Osteoblast (primary cell): ENCODE results near the gene ELP1. TPM values are rescaled to one million over a fixed set of nuclear protein-coding genes. Genes with fewer than 3 reads are reported as not detected.
A peak's percentile ranks its signal among the peaks of the same experiment; 100 is the strongest.

ENCODE experiments used
- DNase-seq: peaks from one replicate; pipeline ENCODE4 v3.0.0; 2011; ENCODE audit warnings: low spot score, mixed read lengths; ENCODE audit not compliant: insufficient read length; ENCODE audit errors: missing footprints
- H2AFZ ChIP-seq: 2 replicates; pipeline ENCODE4 v1.6.0; 2011; ENCODE audit warnings: mild to moderate bottlenecking, low read length
- H3K27ac ChIP-seq: 2 replicates; pipeline ENCODE4 v1.5.1; 2011; ENCODE audit warnings: mild to moderate bottlenecking, low read depth, low read length, moderate library complexity
- H3K27me3 ChIP-seq: 2 replicates; pipeline ENCODE4 v1.6.0; 2012; ENCODE audit warnings: mild to moderate bottlenecking, control low read depth, inconsistent platforms, low read length, moderate library complexity; ENCODE audit not compliant: insufficient read depth
- H3K36me3 ChIP-seq: 2 replicates; pipeline ENCODE4 v1.5.1; 2011; ENCODE audit warnings: mild to moderate bottlenecking, low read length, control low read depth, moderate library complexity; ENCODE audit not compliant: insufficient read depth
- H3K4me1 ChIP-seq: 2 replicates; pipeline ENCODE4 v1.5.1; 2011; ENCODE audit warnings: mild to moderate bottlenecking, low read length, control low read depth, moderate library complexity; ENCODE audit not compliant: insufficient read depth
- H3K4me2 ChIP-seq: 2 replicates; pipeline ENCODE4 v1.6.0; 2011; ENCODE audit warnings: mild to moderate bottlenecking, low read length; ENCODE audit not compliant: insufficient read depth
- H3K4me3 ChIP-seq: fragments of 200-600 bp; sonication (generic); 3 replicates; pipeline ENCODE4 v1.5.1; 2012; ENCODE audit warnings: mild to moderate bottlenecking, low read length, inconsistent platforms; ENCODE audit not compliant: insufficient read depth
- H3K79me2 ChIP-seq: 2 replicates; pipeline ENCODE4 v1.6.0; 2012; ENCODE audit warnings: mild to moderate bottlenecking, low read length, control low read depth, inconsistent platforms; ENCODE audit not compliant: insufficient read depth
- H3K9me3 ChIP-seq: 2 replicates; pipeline ENCODE4 v1.5.1; 2011; ENCODE audit warnings: low read depth, low read length, control low read depth
- H4K20me1 ChIP-seq: 2 replicates; pipeline ENCODE4 v1.6.0; 2012; ENCODE audit warnings: mild to moderate bottlenecking, low read length, control low read depth; ENCODE audit not compliant: insufficient read depth
- total RNA-seq: library from RNA; depleted of rRNA; stranded (reverse); fragments of >200 nt; gene quantifications from 2 replicates; pipeline ENCODE4 v1.2.3, GENCODE V29; 2012
- TF ChIP-seq, protein P1 (sequence below): IDR thresholded peaks from 2 replicates; pipeline ENCODE4 v1.5.1; 2011; ENCODE audit warnings: mild to moderate bottlenecking, low read depth, low read length, moderate library complexity; ENCODE audit errors: extremely low read depth

The ELP1 gene
- total RNA-seq, 1 donor, result 24.2 TPM

DNA sequence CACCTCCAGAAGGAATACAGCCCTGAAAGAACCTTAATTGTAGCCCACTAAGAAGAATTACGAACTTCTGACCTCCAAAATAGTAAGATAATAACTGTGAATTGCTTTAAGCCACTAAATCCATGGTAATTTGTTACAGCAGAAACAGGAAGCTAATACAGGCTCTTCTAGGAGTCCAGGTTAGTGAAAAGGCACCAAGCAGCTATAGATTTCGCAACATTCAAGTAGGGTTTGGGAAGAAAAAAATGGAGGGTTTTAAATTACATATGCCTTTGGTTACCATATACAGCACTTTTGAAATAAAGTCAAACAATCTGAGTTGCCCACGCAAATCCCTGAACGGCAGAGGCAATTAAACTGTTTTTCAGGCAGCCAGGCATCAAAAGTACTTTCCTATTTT is 73.6 kb downstream of the ELP1 start:
- H3K4me1 ChIP-seq, result peaks cover 6% of the 10 kb centered on the region
- no peak for DNase-seq
- H3K27me3 ChIP-seq, result no peaks in the 10 kb centered on the region
- H3K27ac ChIP-seq, result no peak overlapping the region
- no peaks in the 10 kb centered on the region for H4K20me1 ChIP-seq
- H3K9me3 ChIP-seq, result no peaks in the 10 kb centered on the region
- no peak overlapping the region for H3K4me3 ChIP-seq
- H3K36me3 ChIP-seq, result no peaks in the 10 kb centered on the region
- no peaks in the 10 kb centered on the region for H3K79me2 ChIP-seq
- H3K4me2 ChIP-seq, result no peak overlapping the region
- TF ChIP-seq, protein P1, sequence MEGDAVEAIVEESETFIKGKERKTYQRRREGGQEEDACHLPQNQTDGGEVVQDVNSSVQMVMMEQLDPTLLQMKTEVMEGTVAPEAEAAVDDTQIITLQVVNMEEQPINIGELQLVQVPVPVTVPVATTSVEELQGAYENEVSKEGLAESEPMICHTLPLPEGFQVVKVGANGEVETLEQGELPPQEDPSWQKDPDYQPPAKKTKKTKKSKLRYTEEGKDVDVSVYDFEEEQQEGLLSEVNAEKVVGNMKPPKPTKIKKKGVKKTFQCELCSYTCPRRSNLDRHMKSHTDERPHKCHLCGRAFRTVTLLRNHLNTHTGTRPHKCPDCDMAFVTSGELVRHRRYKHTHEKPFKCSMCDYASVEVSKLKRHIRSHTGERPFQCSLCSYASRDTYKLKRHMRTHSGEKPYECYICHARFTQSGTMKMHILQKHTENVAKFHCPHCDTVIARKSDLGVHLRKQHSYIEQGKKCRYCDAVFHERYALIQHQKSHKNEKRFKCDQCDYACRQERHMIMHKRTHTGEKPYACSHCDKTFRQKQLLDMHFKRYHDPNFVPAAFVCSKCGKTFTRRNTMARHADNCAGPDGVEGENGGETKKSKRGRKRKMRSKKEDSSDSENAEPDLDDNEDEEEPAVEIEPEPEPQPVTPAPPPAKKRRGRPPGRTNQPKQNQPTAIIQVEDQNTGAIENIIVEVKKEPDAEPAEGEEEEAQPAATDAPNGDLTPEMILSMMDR, result no peak
- H2AFZ ChIP-seq, result no peak overlapping the region

DNA sequence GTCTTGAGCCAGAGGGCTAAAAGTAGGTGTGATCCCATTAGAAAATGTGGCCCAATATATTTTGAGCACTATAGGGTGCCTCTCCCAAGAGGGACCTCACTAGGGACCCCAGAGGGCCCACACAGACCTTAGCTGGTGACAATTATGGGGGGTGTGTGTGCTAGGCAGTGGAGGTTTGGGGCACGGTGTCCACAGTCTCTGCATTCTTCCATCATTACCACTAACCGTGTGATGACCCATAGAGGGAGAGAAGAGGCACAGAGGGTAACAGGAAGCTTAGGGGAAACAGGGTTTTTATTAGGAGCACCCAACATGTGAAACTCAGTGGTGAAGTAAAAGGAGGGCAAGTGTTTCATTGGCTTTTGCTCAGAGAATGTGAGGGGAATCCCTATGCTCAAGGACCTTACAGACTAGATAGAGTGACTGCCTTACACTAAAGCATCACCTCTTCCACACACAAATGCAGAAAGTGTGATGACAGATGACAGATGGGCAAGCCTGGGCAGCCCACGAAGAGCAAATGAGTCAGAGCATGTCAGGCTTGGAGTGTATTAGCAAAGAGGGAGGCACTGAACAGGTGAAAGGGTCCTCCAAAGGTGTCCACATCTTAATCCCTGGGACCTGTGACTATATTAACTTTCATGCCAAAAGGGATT is 74.3 kb downstream of the ELP1 start:
- H3K79me2 ChIP-seq, result no peaks in the 10 kb centered on the region
- H3K4me1 ChIP-seq, result peaks cover 6% of the 10 kb centered on the region
- H3K4me2 ChIP-seq, result no peak overlapping the region
- no peak overlapping the region for H2AFZ ChIP-seq
- no peaks in the 10 kb centered on the region for H4K20me1 ChIP-seq
- H3K4me3 ChIP-seq, result no peak overlapping the region
- no peaks in the 10 kb centered on the region for H3K27me3 ChIP-seq
- H3K36me3 ChIP-seq, result no peaks in the 10 kb centered on the region
- no peak overlapping the region for H3K27ac ChIP-seq
- TF ChIP-seq, protein P1, result no peak
- H3K9me3 ChIP-seq, result no peaks in the 10 kb centered on the region
- no peak for DNase-seq

GRCh38 chr9:108857572-108857971 is 76.4 kb downstream of the ELP1 start:
- no peak overlapping the region for H3K4me3 ChIP-seq
- no peaks in the 10 kb centered on the region for H3K36me3 ChIP-seq
- no peaks in the 10 kb centered on the region for H4K20me1 ChIP-seq
- H2AFZ ChIP-seq, result no peak overlapping the region
- H3K27ac ChIP-seq, result no peak overlapping the region
- H3K79me2 ChIP-seq, result no peaks in the 10 kb centered on the region
- TF ChIP-seq, protein P1, result no peak
- peaks cover 6% of the 10 kb centered on the region for H3K4me1 ChIP-seq
- no peak for DNase-seq
- no peaks in the 10 kb centered on the region for H3K27me3 ChIP-seq
- H3K9me3 ChIP-seq, result no peaks in the 10 kb centered on the region
- no peak overlapping the region for H3K4me2 ChIP-seq

GRCh38 chr9:108855888-108856287 is 78.0 kb downstream of the ELP1 start, which contains the start of gene ACTL7B:
Gene ACTL7B (minus strand): TSS chr9:108855986. CDS start chr9:108855930, 56 bp downstream.
- DNase-seq, result peak; percentile 84
- Histone ChIP-seq H3K9me3 (no peaks in the 10 kb centered on the region), H3K27ac (no peak within 1 kb of the TSS), H3K79me2 (no peaks in the 10 kb centered on the region), H3K27me3 (peaks cover 8% of the 10 kb centered on the region), H4K20me1 (no peaks in the 10 kb centered on the region), H3K4me1 (peaks cover 6% of the 10 kb centered on the region), H2AFZ (no peak within 1 kb of the TSS), H3K4me3 (no peak within 1 kb of the TSS), H3K36me3 (no peaks in the 10 kb centered on the region), H3K4me2 (no peak within 1 kb of the TSS)
- TF ChIP-seq, protein P1, result no peak
